SK-N-SH (cell line): ENCODE results near the gene KCNK5. TPM values are rescaled to one million over a fixed set of nuclear protein-coding genes. Genes with fewer than 3 reads are reported as not detected.

Experiments used
- CTCF ChIA-PET: fragments of 300-600, 350-600 bp; formaldehyde crosslinking; extraction: SDS; loops from one replicate; lab custom pipeline; 2021; lab: Yijun Ruan, JAX
- POLR2A ChIA-PET: fragments of 350-600 bp; sonication (Branson Sonifier 250); formaldehyde crosslinking; extraction: SDS; loops from one replicate; lab custom pipeline; 2020; ENCODE audit warnings: antibody characterized with exemption, inconsistent platforms; lab: Yijun Ruan, JAX
- DNase-seq: peaks from one replicate; pipeline ENCODE4 v3.0.0; 2012
- H2AFZ ChIP-seq: fragments of 200-600 bp; sonication (generic); 2 replicates; pipeline ENCODE4 v1.8.1; 2016; ENCODE audit warnings: antibody characterized with exemption, mild to moderate bottlenecking, low read depth
- H3F3A ChIP-seq: fragments of 200-600 bp; sonication (generic); replicated peaks from 2 replicates; pipeline ENCODE3; 2016; ENCODE audit warnings: antibody characterized with exemption, mild to moderate bottlenecking; ENCODE audit not compliant: insufficient read depth
- H3K27ac ChIP-seq, 2 experiments: fragments of 200-500 bp in 1 of 2; fragments of 200-600 bp in 1 of 2; sonication (Bioruptor generic) in 1 of 2; sonication (generic), shearing (Covaris generic) in 1 of 2; 2 replicates each; pipeline versions ENCODE4 v1.5.1 to v1.6.1; 2014 to 2016; ENCODE audit warnings: low read depth in 2 of 2, inconsistent platforms in 1 of 2, low read length in 1 of 2, mild to moderate bottlenecking in 1 of 2, mixed read lengths in 1 of 2
- H3K27me3 ChIP-seq: fragments of 200-600 bp; sonication (generic), shearing (Covaris generic); 2 replicates; pipeline ENCODE4 v1.6.1; 2016; ENCODE audit warnings: mixed run types; ENCODE audit not compliant: insufficient read depth
- H3K36me3 ChIP-seq, 2 experiments: fragments of 200-500 bp in 1 of 2; fragments of 200-600 bp in 1 of 2; sonication (Bioruptor generic) in 1 of 2; sonication (generic) in 1 of 2; replicated peaks in 1 of 2; 2 replicates each; pipeline versions ENCODE3 to v1.5.1; 2014 to 2016; ENCODE audit warnings: low read length in 1 of 2, mild to moderate bottlenecking in 1 of 2; ENCODE audit not compliant: insufficient read depth in 2 of 2, control insufficient read depth in 1 of 2
- H3K4me1 ChIP-seq, 2 experiments: fragments of 200-500 bp in 1 of 2; fragments of 200-600 bp in 1 of 2; sonication (Bioruptor generic) in 1 of 2; sonication (generic), shearing (Covaris generic) in 1 of 2; 2 replicates each; pipeline versions ENCODE4 v1.5.1 to v1.6.1; 2014 to 2016; ENCODE audit warnings: low read depth in 1 of 2, low read length in 1 of 2, mixed run types in 1 of 2; ENCODE audit not compliant: insufficient read depth in 2 of 2, control insufficient read depth in 1 of 2
- H3K4me2 ChIP-seq: fragments of 200-600 bp; sonication (generic), shearing (Covaris generic); 2 replicates; pipeline ENCODE4 v1.6.1; 2017; ENCODE audit warnings: mixed run types
- H3K4me3 ChIP-seq, 2 experiments: fragments of 200-500 bp in 1 of 2; fragments of 200-600 bp in 1 of 2; sonication (Bioruptor generic) in 1 of 2; sonication (generic), shearing (Covaris generic) in 1 of 2; 2 replicates each; pipeline versions ENCODE4 v1.5.1 to v1.8.1; 2014 to 2016; ENCODE audit warnings: low read depth in 2 of 2, inconsistent platforms in 1 of 2, low read length in 1 of 2, mild to moderate bottlenecking in 1 of 2, mixed read lengths in 1 of 2, moderate library complexity in 1 of 2
- H3K79me2 ChIP-seq: fragments of 200-600 bp; sonication (generic); 2 replicates; pipeline ENCODE4 v1.8.1; 2017; ENCODE audit warnings: mild to moderate bottlenecking; ENCODE audit not compliant: insufficient read depth
- H3K9ac ChIP-seq: fragments of 200-600 bp; sonication (generic); 2 replicates; pipeline ENCODE4 v1.6.1; 2017; ENCODE audit warnings: mixed run types
- H3K9me2 ChIP-seq: fragments of 200-600 bp; sonication (generic); 2 replicates; pipeline ENCODE4 v1.6.1; 2017; ENCODE audit warnings: mixed run types
- H3K9me3 ChIP-seq: fragments of 200-600 bp; sonication (generic); 2 replicates; pipeline ENCODE4 v1.6.1; 2017; ENCODE audit warnings: mixed run types, mild to moderate bottlenecking, moderate library complexity
- H4K20me1 ChIP-seq: fragments of 200-600 bp; sonication (generic); 2 replicates; pipeline ENCODE4 v1.6.1; 2017; ENCODE audit warnings: mild to moderate bottlenecking, mixed run types; ENCODE audit not compliant: insufficient read depth
- CTCF ChIP-seq: fragments of 200-600 bp; sonication (generic); IDR thresholded peaks from 2 replicates; pipeline ENCODE4 v1.6.1; 2017; ENCODE audit warnings: antibody characterized with exemption, mild to moderate bottlenecking, moderate library complexity
- ELF1 ChIP-seq: IDR thresholded peaks from 2 replicates; pipeline ENCODE4 v1.4.0; 2012
- FOXJ3 ChIP-seq: sonication (generic); formaldehyde crosslinking; IDR thresholded peaks from 2 replicates; pipeline ENCODE4 v1.5.1; 2020; ENCODE audit warnings: mild to moderate bottlenecking, missing genetic modification reagents
- MAX ChIP-seq: IDR thresholded peaks from 2 replicates; pipeline ENCODE4 v1.4.0; 2012; ENCODE audit warnings: low read depth
- MXI1 ChIP-seq: IDR thresholded peaks from 2 replicates; pipeline ENCODE4 v1.6.1; 2012; ENCODE audit warnings: mild to moderate bottlenecking, low read depth, low read length, improper control_type of control experiment
- NFIC ChIP-seq: IDR thresholded peaks from 2 replicates; pipeline ENCODE4 v1.4.0; 2012; ENCODE audit warnings: borderline replicate concordance
- NRF1 ChIP-seq: IDR thresholded peaks from 2 replicates; pipeline ENCODE4 v1.6.1; 2012; ENCODE audit warnings: low read depth, mild to moderate bottlenecking, low read length
- PBX3 ChIP-seq: IDR thresholded peaks from 2 replicates; pipeline ENCODE4; 2012
- POLR2AphosphoS5 ChIP-seq: IDR thresholded peaks from 2 replicates; pipeline ENCODE4 v1.6.1; 2012; ENCODE audit warnings: low read depth, low read length
- RAD21 ChIP-seq: IDR thresholded peaks from 2 replicates; pipeline ENCODE4 v1.6.1; 2012; ENCODE audit warnings: mild to moderate bottlenecking, low read length
- RXRA ChIP-seq: IDR thresholded peaks from 2 replicates; pipeline ENCODE4 v1.4.0; 2012; ENCODE audit warnings: low read depth, mild to moderate bottlenecking, borderline replicate concordance
- TAF1 ChIP-seq: IDR thresholded peaks from 2 replicates; pipeline ENCODE4 v1.6.1; 2012; ENCODE audit warnings: low read depth, mild to moderate bottlenecking, low read length, moderate library complexity, borderline replicate concordance
- YY1 ChIP-seq: IDR thresholded peaks from 2 replicates; pipeline ENCODE4 v1.4.0; 2012; ENCODE audit warnings: low read depth, mild to moderate bottlenecking
- polyA plus RNA-seq, 3 experiments: library from polyadenylated mRNA; depleted of rRNA; stranded (reverse); fragments of >200 nt; gene quantifications; 2 replicates each; pipeline ENCODE4 v1.2.3, GENCODE V29; 2012
- TF ChIP-seq, protein P1 (sequence below): fragments of 150-350 bp; IDR thresholded peaks from 2 replicates; pipeline ENCODE4 v1.6.1; 2017; ENCODE audit warnings: antibody characterized with exemption, low read length, low read depth, borderline replicate concordance
- TF ChIP-seq, protein P2 (sequence below): IDR thresholded peaks from 2 replicates; pipeline ENCODE4 v1.4.0; 2012; ENCODE audit warnings: low read depth, borderline replicate concordance

KCNK5 gene
- polyA plus RNA-seq, 1 of the 3 experiments (the other 2 are of a cell fraction) = not detected

DNA sequence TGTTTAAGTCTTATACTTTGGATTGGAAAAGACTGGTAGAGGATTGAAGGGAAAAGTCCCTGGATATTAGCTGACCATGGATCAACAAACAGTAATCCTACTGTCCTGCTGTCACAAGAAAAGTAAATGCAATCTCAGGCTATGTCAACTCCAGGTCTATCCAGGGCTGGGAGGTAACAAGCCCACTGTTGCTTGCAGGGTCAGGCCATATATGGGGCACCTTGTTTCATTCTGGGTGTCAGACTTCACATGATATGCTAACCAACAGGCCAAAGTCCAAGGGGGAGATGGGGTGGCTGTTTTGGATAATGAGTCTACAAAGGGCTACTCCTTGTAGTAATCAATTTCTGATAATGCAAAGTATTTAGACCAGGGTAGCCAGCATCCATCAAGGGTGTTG is 30.7 kb downstream of the KCNK5 start:
- H3K36me3 ChIP-seq = no peaks in the 10 kb centered on the region
- no peak overlapping the region for H3K4me2 ChIP-seq
- no peaks in the 10 kb centered on the region for H3K9me2 ChIP-seq
- H3K27ac ChIP-seq = no peak overlapping the region
- POLR2A ChIA-PET = no interaction called here
- H3F3A ChIP-seq = no peaks in the 10 kb centered on the region
- H3K79me2 ChIP-seq = no peaks in the 10 kb centered on the region
- no peak overlapping the region for H2AFZ ChIP-seq
- H3K27me3 ChIP-seq = no peaks in the 10 kb centered on the region
- CTCF ChIA-PET = interaction anchor here (1.0 to 2.2 kb wide), 3 partner anchors 9 to 32 kb away, joined by 3 to 9 read pairs (median 6); no protein-coding TSS in a partner anchor
- no peak overlapping the region for H3K4me3 ChIP-seq
- H3K9ac ChIP-seq = no peak overlapping the region
- no peak for DNase-seq
- peaks cover 0 to 4% of the 10 kb centered on the region in 2 experiments; a peak in 1 of 4 replicates for H3K4me1 ChIP-seq
- TF ChIP-seq MXI1 = no peak
- no peak for TF ChIP-seq NFIC
- no peak for TF ChIP-seq CTCF
- TF ChIP-seq FOXJ3 = no peak
- no peak for TF ChIP-seq ELF1
- TF ChIP-seq RXRA = no peak
- no peak for TF ChIP-seq PBX3
- TF ChIP-seq TAF1 = no peak
- no peak for TF ChIP-seq POLR2AphosphoS5
- TF ChIP-seq, protein P1, sequence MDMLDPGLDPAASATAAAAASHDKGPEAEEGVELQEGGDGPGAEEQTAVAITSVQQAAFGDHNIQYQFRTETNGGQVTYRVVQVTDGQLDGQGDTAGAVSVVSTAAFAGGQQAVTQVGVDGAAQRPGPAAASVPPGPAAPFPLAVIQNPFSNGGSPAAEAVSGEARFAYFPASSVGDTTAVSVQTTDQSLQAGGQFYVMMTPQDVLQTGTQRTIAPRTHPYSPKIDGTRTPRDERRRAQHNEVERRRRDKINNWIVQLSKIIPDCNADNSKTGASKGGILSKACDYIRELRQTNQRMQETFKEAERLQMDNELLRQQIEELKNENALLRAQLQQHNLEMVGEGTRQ = no peak
- TF ChIP-seq NRF1 = no peak
- TF ChIP-seq, protein P2, sequence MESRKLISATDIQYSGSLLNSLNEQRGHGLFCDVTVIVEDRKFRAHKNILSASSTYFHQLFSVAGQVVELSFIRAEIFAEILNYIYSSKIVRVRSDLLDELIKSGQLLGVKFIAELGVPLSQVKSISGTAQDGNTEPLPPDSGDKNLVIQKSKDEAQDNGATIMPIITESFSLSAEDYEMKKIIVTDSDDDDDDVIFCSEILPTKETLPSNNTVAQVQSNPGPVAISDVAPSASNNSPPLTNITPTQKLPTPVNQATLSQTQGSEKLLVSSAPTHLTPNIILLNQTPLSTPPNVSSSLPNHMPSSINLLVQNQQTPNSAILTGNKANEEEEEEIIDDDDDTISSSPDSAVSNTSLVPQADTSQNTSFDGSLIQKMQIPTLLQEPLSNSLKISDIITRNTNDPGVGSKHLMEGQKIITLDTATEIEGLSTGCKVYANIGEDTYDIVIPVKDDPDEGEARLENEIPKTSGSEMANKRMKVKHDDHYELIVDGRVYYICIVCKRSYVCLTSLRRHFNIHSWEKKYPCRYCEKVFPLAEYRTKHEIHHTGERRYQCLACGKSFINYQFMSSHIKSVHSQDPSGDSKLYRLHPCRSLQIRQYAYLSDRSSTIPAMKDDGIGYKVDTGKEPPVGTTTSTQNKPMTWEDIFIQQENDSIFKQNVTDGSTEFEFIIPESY = no peak
- no peak for TF ChIP-seq MAX
- no peak for TF ChIP-seq YY1
- no peak for TF ChIP-seq RAD21
- no peaks in the 10 kb centered on the region for H4K20me1 ChIP-seq
- no peaks in the 10 kb centered on the region for H3K9me3 ChIP-seq
